ENCODE results near the gene FBXL15. TPM values are rescaled to one million over a fixed set of nuclear protein-coding genes. Genes with fewer than 3 reads are reported as not detected.
A peak's percentile ranks its signal among the peaks of the same experiment; 100 is the strongest.

The FBXL15 gene
- total and polyA plus RNA-seq, 9 of the 15 experiments (the other 6 are each of a cell fraction or from before 2014, with no cell fraction given): 0.08 to 25.9 (median 3.5) TPM

GRCh38 chr10:102432162-102432950 lies 11.7 kb downstream of the FBXL15 start, which contains the start of gene CUEDC2 (continued):
- TF ChIP-seq MLLT1 (IDR thresholded peaks at IDR 0.05) (peak; percentile 43 to 60; a peak in 3 of 4 replicates), BRF1 (IDR thresholded peaks at IDR 0.05; ENCODE audit: borderline replicate concordance, extremely low read depth, insufficient read length) (no peak), CREBBP (IDR thresholded peaks at IDR 0.05; ENCODE audit: low read depth, low read length) (no peak), SRSF1 (IDR thresholded peaks at IDR 0.05; ENCODE audit: low read depth, low read length) (no peak), CEBPB (tag; IDR thresholded peaks at IDR 0.05) (no peak), E2F1 (CRISPR knock-in tag; IDR thresholded peaks at IDR 0.05) (no peak), TARDBP (IDR thresholded peaks at IDR 0.05) (peak; percentile 54; the same call in 1 of the 2 replicates), NR2C1 (IDR thresholded peaks at IDR 0.05) (peak; percentile 58), NR2C1 (tag; IDR thresholded peaks at IDR 0.05) (no peak; the same call in 1 of the 2 replicates), PHF8 (IDR thresholded peaks at IDR 0.05; ENCODE audit: borderline replicate concordance, low read length) (peak; percentile 69; the same call in 1 of the 2 replicates), PTTG1 (tag; IDR thresholded peaks at IDR 0.05; ENCODE audit: low read depth) (no peak), ZNF586 (CRISPR knock-in tag; conservative IDR thresholded peaks at IDR 0.05) (no peak), THAP7 (CRISPR knock-in tag; IDR thresholded peaks at IDR 0.05) (no peak), E2F6 (IDR thresholded peaks at IDR 0.05; ENCODE audit: borderline replicate concordance in 1 of 2, extremely low read depth in 1 of 2, insufficient read depth in 1 of 2, insufficient read length in 1 of 2, low read depth in 1 of 2, low read length in 1 of 2, poor library complexity in 1 of 2, severe bottlenecking in 1 of 2) (peak; percentile 59 to 61), MYC (IDR thresholded peaks at IDR 0.05; ENCODE audit: low read depth, low read length) (peak; percentile 52; the same call in 1 of the 2 replicates), MYC (CRISPR knock-in tag; IDR thresholded peaks at IDR 0.05; ENCODE audit: borderline replicate concordance, low read depth) (0 out of 2 replicates have a peak, but pooled peaks have one; percentile 62), ZNF124 (CRISPR knock-in tag; IDR thresholded peaks at IDR 0.05) (no peak), NUFIP1 (IDR thresholded peaks at IDR 0.05; ENCODE audit: partially characterized antibody) (no peak), CHCHD3 (CRISPR knock-in tag; IDR thresholded peaks at IDR 0.05) (no peak), MNT (conservative IDR thresholded peaks at IDR 0.05) (peak in 1 of 2 experiments; percentile 62; a peak in 3 of 4 replicates), PRMT5 (CRISPR knock-in tag; IDR thresholded peaks at IDR 0.05) (no peak)
